ENCODE data around the gene COPG1. TPM values are rescaled to one million over a fixed set of nuclear protein-coding genes. Genes with fewer than 3 reads are reported as not detected.
"Not testable (repeated sequence)": the region's sequence is repeated elsewhere in the genome, so short reads cannot be mapped to it uniquely, and the experiment has no call there.

The COPG1 gene
- total and polyA plus RNA-seq, 2 of the 13 experiments (the other 11 are each of a cell fraction or from before 2014, with no cell fraction given), result 98.6 to 166 TPM

DNA sequence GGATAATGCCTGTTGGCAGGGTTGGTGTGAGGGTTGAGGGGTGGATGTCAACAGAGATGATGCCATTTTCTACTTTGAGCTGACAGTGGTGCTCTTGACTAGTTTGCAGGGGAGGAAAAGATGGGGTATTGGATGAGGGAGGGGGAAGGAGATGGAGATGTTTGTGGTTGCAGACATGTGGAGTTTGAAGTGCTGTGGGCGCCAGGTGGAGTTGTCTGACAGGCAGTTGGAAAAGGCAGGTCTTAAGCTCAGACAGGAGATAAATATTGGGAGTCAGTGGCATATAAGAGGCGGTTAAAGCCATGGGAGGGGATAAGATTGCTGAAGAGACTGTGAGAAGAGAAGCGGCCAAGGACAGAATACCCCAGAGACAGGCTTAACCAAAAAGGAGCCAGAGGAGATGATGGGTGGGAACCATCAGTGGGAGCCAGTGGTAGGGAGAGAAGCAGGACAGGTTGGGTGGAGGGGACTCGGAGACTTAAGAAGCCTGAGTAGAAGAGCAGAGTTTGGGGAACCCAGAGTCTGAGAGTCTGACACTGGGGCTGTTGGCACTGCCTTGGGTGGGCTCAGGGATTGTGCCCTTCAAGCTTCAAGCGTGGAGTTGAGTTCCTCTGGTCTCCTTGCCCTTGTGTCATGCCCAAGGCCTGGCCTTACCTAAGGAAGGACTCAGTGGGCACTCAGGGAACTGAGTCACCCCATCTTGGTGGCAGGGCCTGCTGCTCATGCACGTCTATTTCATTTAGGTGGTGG, 13.9 kb downstream of the COPG1 start (continued):
- no peak for TF ChIP-seq STAT6 (CRISPR knock-in tag; IDR thresholded peaks at IDR 0.05; ENCODE audit: borderline replicate concordance)
- TF ChIP-seq ZNF468 (CRISPR knock-in tag; IDR thresholded peaks at IDR 0.05), result no peak
- TF ChIP-seq TERF1 (CRISPR knock-in tag; IDR thresholded peaks at IDR 0.05), result no peak
- TF ChIP-seq TCF7 (IDR thresholded peaks at IDR 0.05; ENCODE audit: low read depth), result no peak
- TF ChIP-seq, protein P1, sequence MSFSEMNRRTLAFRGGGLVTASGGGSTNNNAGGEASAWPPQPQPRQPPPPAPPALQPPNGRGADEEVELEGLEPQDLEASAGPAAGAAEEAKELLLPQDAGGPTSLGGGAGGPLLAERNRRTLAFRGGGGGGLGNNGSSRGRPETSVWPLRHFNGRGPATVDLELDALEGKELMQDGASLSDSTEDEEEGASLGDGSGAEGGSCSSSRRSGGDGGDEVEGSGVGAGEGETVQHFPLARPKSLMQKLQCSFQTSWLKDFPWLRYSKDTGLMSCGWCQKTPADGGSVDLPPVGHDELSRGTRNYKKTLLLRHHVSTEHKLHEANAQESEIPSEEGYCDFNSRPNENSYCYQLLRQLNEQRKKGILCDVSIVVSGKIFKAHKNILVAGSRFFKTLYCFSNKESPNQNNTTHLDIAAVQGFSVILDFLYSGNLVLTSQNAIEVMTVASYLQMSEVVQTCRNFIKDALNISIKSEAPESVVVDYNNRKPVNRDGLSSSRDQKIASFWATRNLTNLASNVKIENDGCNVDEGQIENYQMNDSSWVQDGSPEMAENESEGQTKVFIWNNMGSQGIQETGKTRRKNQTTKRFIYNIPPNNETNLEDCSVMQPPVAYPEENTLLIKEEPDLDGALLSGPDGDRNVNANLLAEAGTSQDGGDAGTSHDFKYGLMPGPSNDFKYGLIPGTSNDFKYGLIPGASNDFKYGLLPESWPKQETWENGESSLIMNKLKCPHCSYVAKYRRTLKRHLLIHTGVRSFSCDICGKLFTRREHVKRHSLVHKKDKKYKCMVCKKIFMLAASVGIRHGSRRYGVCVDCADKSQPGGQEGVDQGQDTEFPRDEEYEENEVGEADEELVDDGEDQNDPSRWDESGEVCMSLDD (CRISPR knock-in tag; IDR thresholded peaks at IDR 0.05; ENCODE audit: borderline replicate concordance), result no peak
- no peak for TF ChIP-seq SP4 (CRISPR knock-in tag; IDR thresholded peaks at IDR 0.05)
- no peak for TF ChIP-seq DPF2 (CRISPR knock-in tag; IDR thresholded peaks at IDR 0.05; ENCODE audit: borderline replicate concordance, low read depth)
- no peak for TF ChIP-seq ZNF703 (CRISPR knock-in tag; IDR thresholded peaks at IDR 0.05; ENCODE audit: borderline replicate concordance)
- no peak for TF ChIP-seq REPIN1 (CRISPR knock-in tag; IDR thresholded peaks at IDR 0.05; ENCODE audit: borderline replicate concordance, low read depth)
- no peak for TF ChIP-seq THYN1 (CRISPR knock-in tag; IDR thresholded peaks at IDR 0.05; ENCODE audit: borderline replicate concordance, low read depth)
- TF ChIP-seq HOXD1 (CRISPR knock-in tag; IDR thresholded peaks at IDR 0.05), result no peak
- TF ChIP-seq ZNF10 (CRISPR knock-in tag; IDR thresholded peaks at IDR 0.05; ENCODE audit: borderline replicate concordance, low read depth), result no peak
- TF ChIP-seq ZNF101 (CRISPR knock-in tag; IDR thresholded peaks at IDR 0.05; ENCODE audit: borderline replicate concordance, low read depth), result no peak

DNA sequence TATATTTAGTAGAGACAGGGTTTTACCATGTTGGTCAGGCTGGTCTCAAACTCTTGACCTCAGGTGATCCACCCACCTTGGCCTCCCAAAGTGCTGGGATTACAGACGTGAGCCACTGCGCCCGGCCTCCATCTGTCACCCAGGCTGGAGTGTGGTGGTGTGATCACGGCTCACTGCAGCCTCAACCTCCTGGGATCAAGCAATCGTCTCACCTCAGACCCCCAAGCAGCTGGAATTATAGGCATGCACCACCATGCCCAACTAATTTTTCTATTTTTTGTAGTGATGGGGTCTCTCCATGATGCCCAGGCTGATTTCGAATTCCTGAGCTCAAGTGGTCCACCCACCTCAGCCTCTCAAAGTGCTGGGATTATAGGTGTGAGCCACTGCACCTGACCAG, 15.6 kb downstream of the COPG1 start:
- H3K27me3 ChIP-seq (ENCODE audit: control insufficient read depth in 1 of 2, insufficient read depth in 2 of 2, low read length in 2 of 2); H4K20me1 ChIP-seq (ENCODE audit: insufficient read depth, low read length); in situ Hi-C loops (cut with HindIII; ENCODE audit: extremely low pct_ligation_motif_present, low pct_unique_long_range_greater_than_20kb); ATAC-seq; H3K4me3 ChIP-seq (replicated peaks in 1 of 3; ENCODE audit: insufficient read depth in 1 of 3, low read depth in 2 of 3, low read length in 3 of 3); H3K79me2 ChIP-seq (ENCODE audit: insufficient read depth, low read length); DNase-seq (ENCODE audit: low spot score); BruUV-seq (replicated peaks); H2AFZ ChIP-seq (ENCODE audit: low read length); H3K9ac ChIP-seq (ENCODE audit: insufficient read depth, low read depth, low read length); H3K4me1 ChIP-seq (ENCODE audit: insufficient read depth, low read length); FAIRE-seq; H3K9me3 ChIP-seq (ENCODE audit: low read length); H3K27ac ChIP-seq (ENCODE audit: extremely low read length, insufficient read depth, low read length); H3K4me2 ChIP-seq (ENCODE audit: low read depth, low read length); intact Hi-C loops (cut with micrococcal nuclease; ENCODE audit: unreplicated experiment); CTCF ChIA-PET (ENCODE audit: low intra/inter-chr PET ratio, low total read pairs): not testable (repeated sequence)
- H3K36me3 ChIP-seq (replicated peaks in 1 of 2; ENCODE audit: control insufficient read depth in 1 of 2, insufficient read depth in 2 of 2, low read length in 2 of 2), result peaks cover 35 to 91% of the 10 kb centered on the region in 2 experiments
- POLR2A ChIA-PET, result interaction anchor here (1.8 kb wide), 2 partner anchors 16 to 52 kb away, joined by 6 to 7 read pairs; partner anchors contain the start of gene COPG1
- WGBS (ENCODE audit: low lambda C conversion rate), result 100% methylated on average over 2 of the region's 6 CpGs
